Cerebellar nuclear complex (tissue), 1 donor: ENCODE results near the gene FER.
"Not testable (repeated sequence)": the region's sequence is repeated elsewhere in the genome, so short reads cannot be mapped to it uniquely, and the experiment has no call there.

Source experiments
- DNase-seq, 2 experiments: peaks; one replicate each; lab custom pipeline; 2025; lab: John Stamatoyannopoulos, UW

FER gene

GRCh38 chr5:109035436-109035835, 287.7 kb downstream of the FER start:
- DNase-seq = no peak

DNA sequence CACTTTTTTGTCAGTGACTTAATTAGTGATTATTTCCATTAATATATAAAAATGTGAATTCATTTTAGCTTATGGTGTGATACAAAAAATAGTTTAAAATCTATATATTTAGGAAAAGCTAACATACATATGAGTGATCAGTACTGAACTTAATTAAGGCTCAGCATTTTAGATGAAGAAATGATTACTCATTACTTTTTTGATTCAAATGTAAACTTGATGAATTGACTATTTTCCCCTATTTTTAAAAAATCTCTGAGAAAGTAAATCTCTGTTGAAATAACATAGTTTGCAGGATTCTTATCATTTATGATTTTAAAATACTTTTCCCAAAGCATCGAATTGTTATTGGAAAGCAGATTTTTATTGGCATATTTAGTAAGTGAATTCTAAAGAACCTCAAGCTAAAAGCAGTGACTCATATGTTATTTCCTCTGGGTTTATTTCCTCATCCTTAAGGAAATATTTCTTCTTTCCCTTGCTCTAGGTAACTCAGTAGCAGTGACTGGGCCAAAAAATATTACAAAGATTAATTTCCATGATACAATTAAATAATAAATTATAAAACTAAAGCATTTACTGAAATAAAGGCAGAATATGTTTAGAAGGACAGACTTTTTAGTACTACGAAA, 290.6 kb downstream of the FER start:
- no peak for DNase-seq

DNA sequence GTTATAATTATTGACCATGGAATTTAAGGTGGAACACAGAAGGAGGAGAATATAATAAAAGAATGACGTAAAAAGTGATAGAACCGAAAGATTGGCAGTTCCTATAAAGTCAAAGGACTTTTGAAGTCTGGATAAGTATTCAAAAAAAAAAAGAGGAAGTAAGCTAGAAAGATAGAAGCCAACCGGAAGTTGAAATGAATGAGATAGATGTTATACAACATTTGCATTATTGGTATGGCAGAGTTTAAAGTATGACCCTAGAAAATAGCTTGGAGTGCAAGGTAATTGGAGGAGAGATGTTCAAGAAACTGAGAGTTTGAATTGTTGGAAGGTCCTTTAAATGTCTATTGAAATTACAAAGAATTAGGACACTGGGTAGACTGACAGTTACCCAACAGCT, 293.6 kb downstream of the FER start:
- no peak for DNase-seq

- DNase-seq = no peak
Observed at GRCh38 chr5:109045710-109046109, 298.0 kb downstream of the FER start.

DNA sequence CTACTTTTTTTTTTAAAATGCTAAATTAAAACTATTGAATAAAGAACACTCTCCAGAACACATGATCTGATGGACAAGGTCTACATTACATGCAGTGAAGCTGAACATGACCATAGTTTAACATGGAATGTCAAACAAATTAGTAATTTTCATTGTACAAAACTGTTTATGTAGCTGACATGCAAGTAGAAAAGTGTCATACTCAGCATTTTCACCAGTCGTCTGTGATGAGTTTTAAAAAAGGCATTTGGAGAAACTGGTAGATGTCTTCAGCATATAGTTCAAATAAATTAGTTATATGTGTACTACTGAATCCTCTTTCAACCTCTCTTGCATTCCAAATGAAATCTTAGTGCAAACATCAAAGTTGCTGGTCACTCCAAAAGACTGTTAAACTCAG, 301.9 kb downstream of the FER start:
- DNase-seq = no peak

GRCh38 chr5:109050321-109050720, 302.6 kb downstream of the FER start:
- not testable (repeated sequence) for DNase-seq

DNA sequence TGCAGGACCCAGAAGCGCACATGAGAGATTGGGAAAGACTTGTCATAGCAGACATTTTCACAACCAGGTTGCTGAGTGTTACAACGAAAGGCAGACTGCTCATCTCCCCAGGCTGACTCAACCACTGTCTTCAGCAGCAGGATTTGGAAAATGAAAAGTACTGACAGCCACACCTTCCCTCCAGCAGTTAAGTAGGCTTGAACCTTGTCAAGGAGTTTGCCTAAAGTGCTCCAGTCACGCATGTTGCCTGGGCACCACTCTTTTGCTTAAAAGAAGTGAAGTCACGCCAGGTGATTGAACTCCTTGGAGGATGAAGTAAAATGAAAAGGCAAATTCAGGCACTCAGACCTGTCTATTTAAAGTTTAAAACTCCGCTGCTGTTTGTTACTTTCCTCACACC, 304.5 kb downstream of the FER start:
- not testable (repeated sequence) for DNase-seq

- DNase-seq = no peak
Observed at GRCh38 chr5:109053995-109054417, 306.3 kb downstream of the FER start.

DNA sequence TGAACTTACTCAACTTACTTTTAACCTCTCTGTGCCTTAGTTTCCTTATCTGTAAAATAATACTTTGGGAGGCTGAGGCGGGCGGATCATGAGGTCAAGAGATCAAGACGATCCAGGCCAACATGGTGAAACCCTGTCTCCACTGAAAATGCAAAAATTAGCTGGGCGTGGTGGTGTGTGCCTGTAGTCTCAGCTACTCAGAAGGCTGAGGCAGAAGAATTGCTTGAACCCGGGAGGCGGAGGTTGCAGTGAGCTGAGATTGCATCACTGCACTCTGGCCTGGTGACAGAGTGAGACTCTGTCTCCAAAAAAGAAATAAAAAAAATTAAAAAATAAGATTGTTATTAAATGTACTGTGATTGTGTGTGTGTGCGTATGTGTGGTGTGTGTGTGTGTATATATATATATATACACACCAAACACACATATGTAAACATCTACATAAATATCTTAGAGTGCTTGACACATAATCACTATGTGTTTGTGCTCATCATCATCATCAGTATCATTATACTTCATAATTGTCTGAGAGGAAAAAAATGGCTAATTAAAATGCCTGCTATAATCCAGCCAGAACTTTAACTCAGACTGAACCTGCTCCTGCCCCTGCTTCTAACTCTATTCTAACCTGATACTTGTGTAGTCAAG, 312.8 kb downstream of the FER start:
- DNase-seq = no peak

DNA sequence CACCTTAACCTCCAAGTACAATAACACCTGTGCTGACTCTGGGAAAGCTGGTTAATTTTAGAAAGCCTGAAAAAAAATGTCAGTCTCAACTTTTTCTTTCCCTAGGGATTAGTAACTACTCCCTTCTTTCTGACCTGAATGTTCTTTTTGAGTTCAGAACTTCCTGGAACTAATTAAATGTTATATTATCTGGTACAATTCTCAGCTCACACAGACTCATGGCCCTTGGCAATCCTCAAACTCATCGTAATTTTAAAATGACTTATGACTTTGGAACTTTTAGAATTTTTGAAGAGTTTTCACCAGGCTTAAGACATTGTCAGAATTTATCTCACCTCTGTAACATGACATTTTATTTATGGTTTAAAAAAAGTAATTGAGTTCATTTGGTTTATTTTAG, 315.0 kb downstream of the FER start:
- no peak for DNase-seq

- DNase-seq = no peak
Observed at GRCh38 chr5:109063223-109063622, 315.5 kb downstream of the FER start.

DNA sequence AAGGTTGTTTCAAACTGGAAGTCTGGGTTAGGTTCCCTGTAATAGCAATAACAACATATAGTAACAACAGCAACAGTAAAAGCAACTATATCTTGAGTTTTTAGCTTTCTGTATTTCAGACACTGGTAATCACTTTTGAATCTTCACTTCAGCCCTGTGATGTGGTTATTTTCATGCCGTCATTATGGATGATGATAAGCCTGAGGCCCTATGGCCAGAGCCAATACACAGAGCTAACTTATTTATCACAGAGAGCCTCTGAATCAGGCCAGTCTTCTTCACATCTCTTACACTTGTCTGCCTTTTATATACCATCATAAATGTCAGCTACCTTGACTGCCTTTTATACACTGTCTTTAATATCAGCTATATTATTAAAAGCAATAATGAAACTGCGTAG, 329.0 kb downstream of the FER start:
- DNase-seq = no peak

GRCh38 chr5:109078448-109078847, 330.8 kb downstream of the FER start:
- DNase-seq = no peak

DNA sequence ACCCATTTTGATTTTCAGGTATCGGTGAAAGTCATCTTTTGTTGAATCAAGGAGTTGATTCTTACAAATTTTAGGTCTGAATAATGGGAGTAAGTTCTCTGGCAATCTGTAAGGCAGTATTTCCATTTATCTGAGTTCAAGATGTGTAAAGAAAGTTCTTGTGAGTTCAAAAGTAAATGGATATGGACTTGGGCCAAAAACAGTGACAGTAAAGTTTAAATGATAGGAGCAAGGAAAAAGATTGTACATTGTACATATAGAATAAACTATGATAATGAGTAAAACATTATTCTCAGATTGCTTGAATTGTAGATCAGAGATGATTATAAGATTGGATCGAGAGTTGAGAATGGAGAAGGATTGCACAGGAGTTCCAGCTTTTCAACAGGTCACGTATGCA, 332.8 kb downstream of the FER start:
- DNase-seq = no peak

GRCh38 chr5:109080896-109081295, 333.2 kb downstream of the FER start:
- DNase-seq = no peak

DNA sequence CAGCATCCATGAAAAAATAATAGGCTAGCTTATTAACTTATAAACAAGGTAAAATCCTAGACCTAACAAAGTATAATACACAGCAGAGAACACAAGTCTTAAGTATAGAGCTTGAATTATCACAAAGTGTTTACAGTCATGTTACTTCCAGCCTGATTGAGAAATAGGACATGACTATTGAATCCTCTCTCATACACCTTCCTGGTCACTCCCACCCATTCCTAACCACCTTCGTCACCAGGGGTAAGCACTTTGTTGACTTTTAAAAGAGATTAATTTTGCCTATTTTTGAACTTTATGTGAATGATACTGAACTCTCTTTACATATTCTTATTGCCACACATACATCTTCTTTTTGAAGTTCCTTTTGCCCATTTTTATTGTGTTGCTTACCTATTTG, 336.2 kb downstream of the FER start:
- DNase-seq = no peak

GRCh38 chr5:109089191-109089590, 341.5 kb downstream of the FER start:
- no peak for DNase-seq

- no peak for DNase-seq
Observed at GRCh38 chr5:109099081-109099480, 351.4 kb downstream of the FER start.

DNA sequence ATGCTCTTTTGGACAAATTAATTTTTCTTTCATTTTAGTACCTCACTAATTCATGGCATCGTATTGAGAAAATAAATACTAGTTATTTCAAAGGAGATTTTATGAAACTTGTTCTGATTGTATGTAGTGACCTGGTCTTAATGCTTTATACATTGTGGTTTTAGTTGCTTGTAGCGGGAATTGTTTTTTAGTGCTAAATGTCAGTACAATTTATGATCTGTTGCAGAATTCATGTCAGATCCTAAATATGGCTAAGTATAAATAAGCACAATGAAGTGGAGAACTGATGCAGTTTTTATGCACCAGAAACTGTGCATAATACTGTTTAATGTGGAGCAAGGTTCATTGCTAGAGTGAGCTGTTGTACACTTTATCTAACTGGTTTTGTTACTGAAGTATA, 353.3 kb downstream of the FER start:
- DNase-seq = no peak

- no peak for DNase-seq
Observed at GRCh38 chr5:109102096-109102690, 354.5 kb downstream of the FER start.

GRCh38 chr5:109105631-109106267, 358.1 kb downstream of the FER start:
- no peak for DNase-seq

- no peak for DNase-seq
Observed at GRCh38 chr5:109111680-109112079, 364.0 kb downstream of the FER start.

- DNase-seq = no peak
Observed at GRCh38 chr5:109113608-109114007, 365.9 kb downstream of the FER start.
